HEK293T (cell line): ENCODE measurements around the gene KIRREL2.

ENCODE experiments used
- FOXK2 ChIP-seq: fragments of 450-650 bp; IDR thresholded peaks from 2 replicates; pipeline ENCODE4 v1.6.1; 2016; ENCODE audit warnings: mild to moderate bottlenecking
- FOXM1 ChIP-seq: fragments of 450-650 bp; IDR thresholded peaks from 2 replicates; pipeline ENCODE4 v1.6.1; 2017; ENCODE audit warnings: mild to moderate bottlenecking, borderline replicate concordance
- L3MBTL2 ChIP-seq: fragments of 450-650 bp; conservative IDR thresholded peaks from 2 replicates; pipeline ENCODE4 v1.6.1; 2016; ENCODE audit warnings: mild to moderate bottlenecking
- SP1 ChIP-seq: fragments of 450-650 bp; IDR thresholded peaks from 2 replicates; pipeline ENCODE4 v1.6.1; 2017
- ZNF384 ChIP-seq: fragments of 450-650 bp; IDR thresholded peaks from 2 replicates; pipeline ENCODE4 v1.6.1; 2016

DNA sequence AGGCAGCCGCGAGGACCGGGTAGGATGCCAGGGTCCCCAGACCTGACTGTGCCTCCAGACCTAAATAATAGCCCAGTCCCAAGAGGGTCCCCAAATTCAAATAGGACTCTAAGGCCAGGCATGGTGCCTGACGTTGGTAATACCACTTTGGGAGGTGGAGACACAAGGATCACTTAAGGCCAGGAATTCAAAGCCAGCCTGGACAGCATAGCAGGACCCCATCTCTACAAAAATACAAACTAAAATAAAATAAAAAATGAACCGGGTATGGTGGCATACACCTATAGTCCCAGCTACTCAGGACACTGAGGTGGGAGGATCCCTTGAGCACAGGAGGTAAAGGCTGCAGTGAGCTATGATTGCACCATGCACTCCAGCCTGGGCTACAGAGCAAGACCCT is 6.3 kb downstream of the KIRREL2 start:
- TF ChIP-seq FOXM1 = no peak
- TF ChIP-seq FOXK2 = no peak
- no peak for TF ChIP-seq SP1
- TF ChIP-seq ZNF384 = no peak
- no peak for TF ChIP-seq L3MBTL2
